ENCODE data around the gene CLCN3.

GRCh38 chr4:169720529-169720928 lies 100.2 kb downstream of the CLCN3 start:
- no peak for TF ChIP-seq TCF3 (IDR thresholded peaks at IDR 0.05; ENCODE audit: borderline replicate concordance, insufficient read depth, low read depth, low read length)
- TF ChIP-seq TCF7 (IDR thresholded peaks at IDR 0.05; ENCODE audit: borderline replicate concordance) = no peak
- no peak for TF ChIP-seq CHD2 (IDR thresholded peaks at IDR 0.05; ENCODE audit: borderline replicate concordance, low read depth, low read length)
- no peak for TF ChIP-seq RCOR1 (conservative IDR thresholded peaks at IDR 0.05; ENCODE audit: low read depth, low read length)
- no peak for TF ChIP-seq RAD21 (IDR thresholded peaks at IDR 0.05; ENCODE audit: insufficient read depth, low read depth, low read length)
- no peak for TF ChIP-seq CREB1 (IDR thresholded peaks at IDR 0.05; ENCODE audit: low read depth)
- TF ChIP-seq SIX5 (IDR thresholded peaks at IDR 0.05; ENCODE audit: low read depth, low read length, severe bottlenecking) = no peak
- TF ChIP-seq POLR2AphosphoS5 (IDR thresholded peaks at IDR 0.05; ENCODE audit: low read length) = no peak
- TF ChIP-seq TAF1 (IDR thresholded peaks at IDR 0.05; ENCODE audit: borderline replicate concordance, low read depth, low read length) = no peak
- no peak for TF ChIP-seq EZH2 (IDR thresholded peaks at IDR 0.05; ENCODE audit: borderline replicate concordance, control insufficient read depth, low read depth, low read length)
- TF ChIP-seq SMAD1 (IDR thresholded peaks at IDR 0.05; ENCODE audit: low read depth, partially characterized antibody) = no peak
- TF ChIP-seq MYC (IDR thresholded peaks at IDR 0.05; ENCODE audit: insufficient read depth, insufficient read length, insufficient replicate concordance, low read length, severe bottlenecking) = no peak
